HG03432 (cell line): ENCODE data around the gene ARHGEF25.
"Not testable (repeated sequence)": the region's sequence is repeated elsewhere in the genome, so short reads cannot be mapped to it uniquely, and the experiment has no call there.

ENCODE experiments used
- ATAC-seq: cut with Tn5 transposase; IDR thresholded peaks from one replicate; pipeline ENCODE4 v1.9.1; 2021; ENCODE audit warnings: mild to moderate bottlenecking, moderate library complexity; ENCODE audit not compliant: unreplicated experiment

ARHGEF25 gene

DNA sequence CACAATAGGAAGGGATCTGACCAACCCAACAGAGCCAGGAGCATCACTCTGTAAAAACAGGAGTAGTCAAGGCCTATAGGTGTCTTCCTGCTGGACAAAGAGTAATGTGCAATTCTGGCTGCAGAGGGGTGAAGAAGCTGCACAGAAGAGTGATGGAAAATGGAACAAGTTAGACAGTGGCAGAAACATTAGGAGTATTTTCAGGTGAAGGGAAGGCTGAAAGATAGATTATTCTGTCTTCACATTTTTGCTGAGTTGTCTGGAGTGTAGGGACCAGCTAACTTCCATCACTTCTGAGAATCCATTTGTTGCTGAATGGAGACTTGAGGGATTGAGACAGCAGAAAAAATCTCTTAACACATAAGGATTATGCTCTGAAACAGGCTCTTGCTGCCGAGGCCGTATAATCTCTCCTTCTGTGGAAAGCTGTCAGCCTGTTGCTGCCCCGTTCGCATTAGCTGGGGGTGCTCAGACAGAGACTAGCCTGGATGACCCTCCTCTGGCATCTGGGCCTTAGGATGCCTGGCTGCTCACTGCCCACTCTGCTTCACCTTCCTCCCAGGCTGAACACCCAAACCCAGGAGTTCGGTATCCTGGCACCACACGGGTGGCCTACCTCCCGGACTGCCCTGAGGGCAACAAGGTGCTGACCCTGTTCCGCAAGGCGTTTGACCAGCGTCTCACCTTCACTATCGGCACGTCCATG lies 3.1 kb upstream of the ARHGEF25 start:
- no peak for ATAC-seq

DNA sequence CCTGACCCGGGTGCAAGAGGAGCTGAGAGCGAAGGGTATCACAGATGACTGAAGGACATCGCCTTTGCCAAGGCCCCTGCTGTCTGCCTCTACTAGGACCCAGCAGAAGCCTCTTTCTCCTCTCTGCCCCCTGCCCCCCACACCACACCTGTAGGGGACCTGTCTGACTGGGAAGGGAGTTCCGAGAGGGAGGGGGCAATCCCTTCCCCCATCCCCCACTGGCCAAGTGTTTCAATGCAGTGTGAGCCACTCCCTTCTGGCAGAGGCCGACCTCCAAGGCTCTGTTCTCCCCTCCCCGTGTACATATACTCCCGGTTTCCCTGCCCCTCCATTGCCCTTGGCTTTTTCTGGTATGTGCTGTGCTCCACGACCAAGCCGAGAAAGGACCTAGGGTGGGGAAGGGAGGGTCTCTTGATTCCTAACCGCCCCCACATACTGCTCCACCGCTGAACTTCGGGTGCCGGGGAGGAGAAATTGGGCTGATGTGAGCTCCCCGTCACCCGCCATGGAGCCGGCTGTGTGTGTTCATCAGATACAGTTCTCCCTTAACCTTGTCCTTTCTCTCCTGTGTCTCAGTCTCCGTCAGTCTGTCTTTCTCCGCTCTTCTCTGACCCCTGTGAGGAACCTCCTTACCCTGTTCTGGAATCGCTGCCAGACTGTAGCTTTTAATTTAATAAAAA lies 2.0 kb upstream of the ARHGEF25 start:
- no peak for ATAC-seq

DNA sequence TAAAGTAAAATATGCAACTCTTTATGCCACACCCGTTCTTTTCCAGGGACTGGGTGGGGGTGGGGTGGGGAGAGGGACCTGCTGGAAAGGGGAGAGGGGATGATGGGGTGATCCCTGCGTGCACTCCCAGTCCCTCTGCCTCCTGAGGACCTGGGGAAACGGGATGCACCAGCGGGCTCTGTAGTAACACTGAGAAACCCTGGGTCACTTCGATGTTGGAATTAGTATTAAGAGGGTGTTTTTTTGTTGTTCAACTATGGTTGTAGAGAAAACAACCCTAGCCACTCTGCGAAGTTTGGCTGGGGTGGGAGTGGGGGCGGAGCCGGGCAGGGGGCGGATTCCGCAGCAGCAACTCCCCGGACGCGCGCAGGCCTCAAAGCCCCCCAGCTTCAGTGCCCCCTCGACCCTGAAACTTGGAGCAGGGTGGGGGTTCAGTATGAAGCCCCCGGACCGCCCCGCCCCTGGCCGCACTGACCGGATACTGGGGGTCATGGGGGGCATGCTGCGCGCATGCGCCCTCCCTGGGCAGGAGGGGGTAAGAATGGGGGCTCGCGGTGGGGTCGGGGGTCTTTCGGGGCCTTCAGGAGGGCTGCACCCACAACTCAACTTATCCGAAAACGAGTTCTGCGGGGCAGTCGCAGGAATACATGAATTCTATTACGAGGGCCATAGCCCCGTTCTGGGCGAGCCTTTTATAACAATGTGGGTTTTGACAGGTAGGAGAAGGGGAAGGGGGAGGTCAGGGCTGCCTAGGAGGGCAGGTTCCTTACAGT lies 1.3 kb upstream of the ARHGEF25 start:
- no peak for ATAC-seq

DNA sequence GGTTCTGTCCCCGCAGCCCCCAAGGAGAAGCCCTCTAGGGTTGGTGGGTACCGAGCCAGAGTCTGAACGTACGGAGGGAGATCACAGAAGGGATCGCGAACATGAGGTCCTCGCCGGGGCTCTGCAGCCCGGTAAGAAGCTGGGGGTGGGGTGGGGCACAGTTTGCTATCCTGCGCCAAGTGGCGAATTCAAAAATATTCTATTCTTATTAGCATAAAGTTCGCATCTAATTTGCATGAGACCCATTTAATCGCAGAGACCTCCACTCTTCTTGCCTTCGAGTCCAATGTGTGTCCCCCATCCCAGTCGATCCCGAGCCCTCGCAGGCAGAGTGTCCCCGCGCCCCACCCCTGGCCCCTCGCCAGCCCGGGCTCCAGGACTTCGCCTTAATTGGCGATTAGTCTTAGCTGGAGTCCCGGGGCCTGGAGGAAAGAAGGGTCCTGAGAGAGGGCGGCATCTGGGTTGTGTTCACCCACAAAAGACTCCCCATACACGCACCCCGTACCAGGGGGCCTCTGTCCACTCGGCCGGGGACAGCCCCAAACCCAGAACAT lies 604 bp upstream of the ARHGEF25 start:
- no peak for ATAC-seq

DNA sequence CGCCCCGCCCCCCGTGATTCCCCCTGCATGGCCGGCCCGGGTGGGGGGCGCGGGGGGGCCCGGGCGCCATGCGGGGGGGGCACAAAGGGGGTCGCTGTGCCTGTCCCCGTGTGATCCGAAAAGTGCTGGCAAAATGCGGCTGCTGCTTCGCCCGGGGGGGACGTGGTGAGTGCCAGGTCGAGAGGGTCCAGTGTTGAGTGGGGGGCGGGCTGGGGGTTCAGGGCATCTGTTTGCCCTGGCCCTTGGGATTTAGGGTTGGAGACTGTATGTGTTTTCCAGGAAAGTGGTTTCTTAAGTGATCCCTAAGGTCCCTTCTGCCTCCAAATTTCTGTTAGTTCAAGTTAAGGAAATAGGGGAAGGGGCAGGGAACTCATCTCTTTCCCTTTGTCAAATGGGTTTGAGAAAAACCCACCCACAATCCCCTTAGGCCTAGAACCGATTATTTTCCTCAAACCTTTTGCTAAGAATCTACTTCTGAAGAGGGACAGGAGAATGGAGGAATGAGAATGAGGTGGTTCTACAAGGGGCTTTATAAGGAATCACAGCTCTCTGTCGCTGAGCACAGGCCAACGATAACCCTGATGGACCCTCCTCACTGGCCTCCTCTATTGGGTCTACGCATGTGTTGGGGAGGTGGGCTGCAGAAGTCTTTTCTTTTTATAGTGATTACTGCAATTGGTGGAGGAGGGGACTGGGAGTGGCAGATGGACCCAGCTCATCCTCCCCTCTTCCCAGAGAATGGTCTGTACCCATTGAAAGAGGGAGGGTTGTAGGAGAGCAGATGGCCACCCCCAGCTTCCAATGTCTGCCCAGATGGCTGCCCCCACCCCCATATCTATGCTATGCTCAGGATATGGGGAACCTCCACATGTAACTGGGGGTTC lies 834 bp downstream of the ARHGEF25 start:
- ATAC-seq, result no peak

DNA sequence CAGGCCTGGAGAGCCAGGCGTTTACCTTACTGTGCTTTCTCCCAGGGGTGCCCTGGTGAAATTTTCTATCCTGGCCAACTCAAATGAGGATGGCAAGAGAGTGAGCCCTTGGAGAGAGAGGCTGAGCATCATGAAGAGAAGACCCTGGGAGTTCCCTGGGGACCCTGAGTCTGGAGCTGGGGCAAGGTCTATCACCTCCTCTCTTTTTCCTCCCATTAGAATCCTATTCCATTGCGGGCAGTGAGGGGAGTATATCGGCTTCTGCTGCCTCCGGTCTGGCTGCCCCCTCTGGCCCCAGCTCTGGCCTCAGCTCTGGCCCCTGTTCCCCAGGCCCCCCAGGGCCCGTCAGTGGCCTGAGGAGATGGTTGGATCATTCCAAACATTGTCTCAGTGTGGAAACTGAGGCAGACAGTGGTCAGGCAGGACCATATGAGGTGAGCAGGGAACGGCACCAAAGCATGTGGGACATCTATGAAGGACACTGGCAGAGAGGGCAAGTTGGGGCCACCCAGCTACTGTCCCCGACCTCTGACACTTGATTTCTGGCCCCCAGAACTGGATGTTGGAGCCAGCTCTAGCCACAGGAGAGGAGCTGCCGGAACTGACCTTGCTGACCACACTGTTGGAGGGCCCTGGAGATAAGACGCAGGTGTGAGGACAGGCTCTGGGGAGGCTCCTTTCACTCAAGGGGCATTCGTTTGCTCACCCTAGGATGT lies 1.6 kb downstream of the ARHGEF25 start:
- ATAC-seq, result no peak

DNA sequence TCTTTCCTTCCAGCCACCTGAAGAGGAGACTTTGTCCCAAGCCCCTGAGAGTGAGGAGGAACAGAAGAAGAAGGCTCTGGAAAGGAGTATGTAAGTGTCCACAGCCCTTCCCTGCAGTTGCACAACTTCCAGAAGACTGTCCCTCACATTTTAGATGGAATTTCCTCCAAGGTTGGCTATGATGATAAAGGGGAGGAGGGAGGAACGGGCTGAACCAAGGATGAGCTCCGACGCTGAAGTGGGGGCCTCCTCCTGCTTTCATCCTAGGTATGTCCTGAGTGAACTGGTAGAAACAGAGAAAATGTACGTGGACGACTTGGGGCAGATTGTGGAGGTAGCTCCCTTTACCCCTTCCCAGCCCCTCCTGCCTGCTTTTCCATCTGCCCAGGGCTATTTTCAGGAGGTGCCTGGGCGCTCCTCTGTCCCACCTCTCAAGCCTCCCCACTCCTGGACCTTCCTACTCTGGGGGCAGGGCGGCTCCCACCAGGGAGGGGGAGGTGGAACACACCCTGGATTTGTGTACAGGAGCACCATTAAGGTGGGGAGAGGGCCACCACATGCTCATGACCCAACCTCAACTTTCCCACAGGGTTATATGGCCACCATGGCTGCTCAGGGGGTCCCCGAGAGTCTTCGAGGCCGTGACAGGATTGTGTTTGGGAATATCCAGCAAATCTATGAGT lies 2.3 kb downstream of the ARHGEF25 start:
- ATAC-seq, result no peak

DNA sequence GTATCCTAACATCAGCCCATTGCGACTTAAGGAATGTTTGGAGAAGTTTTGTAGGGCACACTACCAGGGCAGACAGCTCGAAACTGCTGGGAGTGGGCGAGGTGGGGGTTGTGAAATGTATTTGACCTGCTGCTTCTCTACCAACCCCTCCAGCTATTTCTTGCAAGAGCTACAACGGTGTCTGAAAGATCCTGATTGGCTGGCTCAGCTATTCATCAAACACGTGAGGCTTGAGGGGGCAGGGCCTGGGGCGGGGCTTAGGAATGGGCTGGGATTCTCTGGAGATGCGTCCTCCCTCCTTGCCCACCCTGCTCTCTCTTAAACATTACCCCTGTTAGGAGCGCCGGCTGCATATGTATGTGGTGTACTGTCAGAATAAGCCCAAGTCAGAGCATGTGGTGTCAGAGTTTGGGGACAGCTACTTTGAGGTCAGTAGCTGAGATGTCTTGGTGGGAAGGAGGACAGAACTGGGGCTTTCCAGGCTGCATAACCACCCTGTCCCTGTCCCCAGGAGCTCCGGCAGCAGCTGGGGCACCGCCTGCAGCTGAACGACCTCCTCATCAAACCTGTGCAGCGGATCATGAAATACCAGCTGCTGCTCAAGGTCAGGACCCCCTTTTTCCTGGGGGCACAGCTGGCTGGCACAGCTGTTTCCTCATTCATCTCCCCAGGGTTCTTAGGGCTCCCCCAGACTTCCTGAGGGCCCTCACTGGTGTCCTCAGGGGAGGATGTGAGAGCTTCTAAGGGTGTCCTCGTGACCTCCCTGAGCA lies 3.1 kb downstream of the ARHGEF25 start:
- ATAC-seq, result peak; percentile 65

DNA sequence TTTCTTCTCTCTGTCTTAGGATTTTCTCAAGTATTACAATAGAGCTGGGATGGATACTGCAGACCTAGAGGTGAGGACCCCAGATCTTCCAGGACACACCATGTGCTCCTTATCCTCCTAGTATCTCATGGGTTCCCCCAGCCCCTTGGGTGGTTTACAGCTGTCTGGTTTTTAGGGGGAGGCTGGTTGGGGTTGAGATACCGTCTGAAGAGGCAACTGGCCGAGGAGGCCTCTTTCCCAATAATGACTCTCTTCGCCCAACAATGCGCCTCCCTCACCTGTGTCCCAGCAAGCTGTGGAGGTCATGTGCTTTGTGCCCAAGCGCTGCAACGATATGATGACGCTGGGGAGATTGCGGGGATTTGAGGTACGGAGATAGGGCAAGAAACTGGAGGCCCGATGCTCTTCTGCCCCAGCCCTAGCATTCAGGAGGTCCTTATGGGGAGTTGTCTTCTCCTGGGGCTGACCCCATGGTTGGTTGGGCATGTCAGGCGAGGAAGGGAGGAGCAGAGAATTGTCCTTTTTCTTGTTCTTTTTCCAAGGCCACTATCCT lies 3.8 kb downstream of the ARHGEF25 start:
- ATAC-seq, result no peak

DNA sequence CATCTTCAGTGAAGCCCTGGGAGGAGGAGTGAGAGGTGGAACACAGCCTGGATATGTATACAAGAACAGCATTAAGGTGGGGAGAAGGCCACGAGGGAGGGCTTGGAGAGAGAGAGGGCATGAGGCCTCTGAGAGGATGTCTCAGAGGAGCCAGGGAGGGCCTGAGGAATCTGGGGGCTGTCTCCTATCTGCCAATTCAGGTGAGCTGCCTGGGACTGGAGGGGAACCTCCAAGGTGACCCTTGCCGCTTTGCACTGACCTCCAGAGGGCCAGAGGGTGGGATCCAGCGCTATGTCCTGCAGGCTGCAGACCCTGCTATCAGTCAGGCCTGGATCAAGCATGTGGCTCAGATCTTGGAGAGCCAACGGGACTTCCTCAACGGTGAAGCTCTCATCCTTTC lies 4.4 kb downstream of the ARHGEF25 start:
- no peak for ATAC-seq

DNA sequence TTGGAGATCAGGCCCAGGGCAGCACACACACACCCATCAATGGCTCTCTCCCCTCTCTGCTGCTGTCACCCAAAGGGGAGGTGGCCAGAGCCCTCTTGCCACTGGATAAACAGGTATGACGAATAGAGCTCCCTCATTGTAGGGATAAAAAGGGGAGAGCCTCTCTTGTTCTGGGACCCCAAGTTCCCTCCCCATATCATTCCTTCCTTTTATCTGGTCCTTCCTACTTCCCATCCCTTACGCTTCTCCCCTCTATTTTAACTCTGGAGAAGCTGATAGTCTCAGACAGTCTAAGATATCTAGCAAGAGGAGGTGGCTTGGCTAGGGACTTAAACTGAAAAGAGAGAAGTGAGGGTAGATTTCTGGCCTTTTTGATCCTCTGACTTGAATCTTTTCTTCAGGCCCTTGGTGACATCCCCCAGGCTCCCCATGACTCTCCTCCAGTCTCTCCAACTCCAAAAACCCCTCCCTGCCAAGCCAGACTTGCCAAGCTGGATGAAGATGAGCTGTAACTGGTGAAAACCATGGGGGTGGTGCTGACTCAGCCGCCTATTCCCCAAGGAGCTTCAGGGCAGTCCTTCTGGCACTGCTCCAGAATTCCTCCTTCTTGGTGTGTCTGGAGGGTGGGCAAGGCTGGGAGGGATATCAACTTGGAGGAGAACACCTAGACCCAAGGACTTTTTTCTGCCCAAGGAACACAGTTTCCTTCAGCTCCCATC lies 5.3 kb downstream of the ARHGEF25 start:
- no peak for ATAC-seq

DNA sequence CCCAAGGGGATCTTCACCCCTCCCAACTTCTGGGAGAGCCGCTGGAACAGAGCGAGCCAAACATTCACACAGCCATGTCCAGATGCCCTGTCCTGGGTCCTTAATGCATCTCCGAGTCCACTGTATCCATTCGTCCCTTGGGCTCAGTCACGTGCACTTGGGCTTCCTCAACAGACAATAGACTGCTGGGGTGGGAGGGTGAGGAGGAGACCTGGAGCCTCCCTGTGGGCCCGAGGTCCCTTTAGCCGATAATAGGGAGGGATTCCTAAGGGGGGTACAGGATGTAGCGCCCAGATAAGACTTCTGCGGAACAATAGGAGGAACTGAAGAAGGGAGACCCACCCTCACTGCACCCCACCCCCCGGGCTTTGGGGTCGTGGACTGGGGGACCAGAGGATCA lies 6.7 kb downstream of the ARHGEF25 start:
- ATAC-seq, result no peak

DNA sequence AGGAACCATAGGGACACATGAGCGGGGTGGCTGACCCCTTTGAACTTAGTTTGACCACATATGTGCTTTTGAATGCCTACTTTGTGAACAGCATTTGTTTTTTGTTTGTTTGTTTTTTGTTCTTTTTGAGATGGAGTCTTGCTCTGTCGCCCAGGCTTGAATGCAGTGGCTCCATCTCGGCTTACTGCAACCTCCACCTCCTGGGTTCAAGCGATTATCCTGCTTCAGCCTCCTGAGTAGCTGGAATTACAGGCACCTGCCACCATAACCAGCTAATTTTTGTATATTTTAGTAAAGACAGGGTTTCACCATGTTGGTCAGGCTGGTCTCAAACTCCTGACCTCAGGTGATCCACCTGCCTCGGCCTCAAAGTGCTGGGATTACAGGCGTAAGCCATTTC lies 7.2 kb downstream of the ARHGEF25 start:
- ATAC-seq, result not testable (repeated sequence)

DNA sequence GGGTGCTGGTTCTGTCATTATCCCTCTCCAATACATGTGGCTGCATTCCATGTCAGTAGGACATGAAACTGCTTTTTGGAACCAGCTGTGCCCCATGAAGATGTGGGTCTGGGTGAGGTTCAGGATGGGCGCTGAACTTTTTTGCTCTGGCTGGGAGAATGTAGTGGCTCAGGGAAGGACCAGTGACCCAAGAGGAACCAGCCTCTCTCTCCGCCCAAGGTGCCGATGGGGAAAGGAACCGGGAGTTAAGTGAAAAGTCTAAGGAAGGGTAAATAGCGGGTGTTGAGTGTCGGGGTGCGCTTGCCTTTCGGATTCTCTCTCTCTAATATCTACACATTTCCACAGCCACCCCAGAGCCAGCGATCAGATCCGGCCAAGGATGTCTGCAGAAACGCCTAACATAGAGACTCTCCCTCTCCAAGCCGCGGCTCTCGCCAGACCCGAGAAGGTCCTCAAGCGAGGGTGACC lies 7.8 kb downstream of the ARHGEF25 start:
- ATAC-seq, result no peak

DNA sequence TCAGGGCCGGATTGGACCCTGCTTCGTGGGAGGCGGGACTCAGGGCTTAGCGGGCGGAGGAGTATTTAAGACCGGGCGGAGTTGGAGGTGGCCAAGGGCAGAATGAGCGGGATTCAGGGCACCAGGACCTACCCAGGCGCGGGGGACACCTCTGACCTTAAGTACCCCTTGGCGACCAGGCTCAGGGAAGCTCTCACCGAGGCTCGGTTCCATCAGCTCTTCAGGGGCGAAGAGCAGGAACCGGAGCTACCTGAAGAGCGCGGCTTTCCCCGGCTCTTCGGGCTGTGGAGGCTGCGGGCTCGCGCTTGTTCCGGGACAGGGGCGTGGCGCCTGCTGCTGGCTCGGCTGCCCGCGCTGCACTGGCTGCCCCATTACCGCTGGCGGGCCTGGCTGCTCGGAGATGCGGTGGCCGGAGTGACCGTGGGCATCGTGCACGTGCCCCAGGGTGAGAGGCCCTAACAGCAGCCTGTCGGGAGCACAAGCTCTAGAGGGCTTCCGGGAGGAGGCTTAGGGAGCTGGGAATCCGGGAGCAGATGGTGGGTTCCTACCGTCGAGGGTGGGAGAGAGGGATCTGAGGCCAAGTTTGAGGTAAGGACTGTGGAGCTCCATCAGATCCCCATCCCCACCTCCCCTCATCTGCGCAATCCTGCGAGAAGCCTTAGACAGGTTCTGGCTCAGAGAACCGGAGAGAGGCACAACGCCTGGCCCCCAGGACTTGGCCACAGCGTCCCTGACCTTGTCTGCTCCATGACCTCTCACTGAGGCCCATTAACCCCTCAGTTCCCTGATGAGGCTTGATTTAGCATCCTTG lies 8.4 kb downstream of the ARHGEF25 start:
- ATAC-seq, result no peak

DNA sequence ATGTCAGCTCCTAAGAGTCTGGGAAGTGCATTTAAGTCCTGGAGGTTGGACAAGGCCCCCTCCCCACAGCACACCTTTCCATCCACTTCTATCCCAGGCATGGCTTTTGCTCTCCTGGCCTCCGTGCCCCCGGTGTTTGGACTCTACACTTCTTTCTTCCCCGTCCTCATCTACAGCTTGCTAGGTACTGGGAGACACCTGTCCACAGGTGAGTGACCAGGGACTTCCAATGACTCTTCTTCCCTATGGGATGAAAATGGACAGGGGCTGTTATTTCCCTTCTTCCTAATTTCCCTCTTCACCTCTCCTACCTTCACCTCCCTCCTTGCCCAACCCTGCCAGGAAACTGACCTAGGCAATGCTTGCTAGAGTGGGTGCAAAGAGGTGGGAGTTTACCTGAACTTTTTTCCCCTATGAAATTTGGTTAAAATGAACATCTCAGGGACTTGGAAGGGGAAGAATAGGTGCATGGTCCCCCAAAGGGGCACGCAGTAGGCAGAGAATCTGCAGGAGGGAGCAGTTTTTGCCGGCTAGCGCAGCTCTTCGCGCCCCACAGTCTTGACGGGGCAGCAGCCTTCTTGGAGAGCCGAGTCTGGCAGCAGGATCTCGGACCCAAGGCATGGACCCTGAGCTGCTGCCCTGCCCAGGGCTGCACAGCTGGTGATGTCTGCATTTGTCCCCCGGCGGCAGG lies 9.2 kb downstream of the ARHGEF25 start:
- ATAC-seq, result no peak
